KOPT-K1 (cell line): ENCODE data around the gene SUPT3H.
"Not testable (repeated sequence)": the region's sequence is repeated elsewhere in the genome, so short reads cannot be mapped to it uniquely, and the experiment has no call there.

ENCODE experiments used
- H3K27ac ChIP-seq: fragments of 200-600 bp; sonication (generic); 2 replicates; pipeline ENCODE4 v1.5.1; 2016; ENCODE audit warnings: antibody characterized with exemption, mild to moderate bottlenecking, low read depth, low read length; ENCODE audit not compliant: poor library complexity, severe bottlenecking
- H3K36me3 ChIP-seq: fragments of 200-600 bp; sonication (generic); 2 replicates; pipeline ENCODE4 v1.5.1; 2017; ENCODE audit warnings: antibody characterized with exemption, mild to moderate bottlenecking, low read length, moderate library complexity; ENCODE audit not compliant: insufficient read depth
- H3K9me3 ChIP-seq: fragments of 200-600 bp; sonication (generic); 2 replicates; pipeline ENCODE4 v1.5.1; 2017; ENCODE audit warnings: antibody characterized with exemption, low read length, mild to moderate bottlenecking; ENCODE audit not compliant: insufficient read depth, poor library complexity, severe bottlenecking

SUPT3H gene

DNA sequence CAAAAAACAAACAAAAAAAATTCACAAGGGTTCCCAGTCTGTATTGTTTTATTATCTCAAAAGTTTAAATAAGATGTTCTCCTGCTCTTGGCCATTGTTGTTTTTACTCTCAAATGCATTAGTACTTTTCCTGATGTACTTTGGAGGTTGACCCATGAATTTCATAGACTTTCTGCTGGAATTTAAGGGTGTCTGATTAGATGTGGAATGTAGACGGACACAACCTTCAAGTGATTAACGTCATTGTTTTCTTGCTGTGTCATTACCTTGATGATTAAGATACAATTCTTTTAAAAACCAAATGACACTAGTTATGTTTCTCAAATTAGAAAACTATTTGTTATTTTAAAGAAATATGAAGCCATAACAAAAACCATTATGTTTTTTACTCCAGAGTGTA, 471.0 kb downstream of the SUPT3H start:
- peaks cover 5% of the 10 kb centered on the region for H3K9me3 ChIP-seq
- H3K27ac ChIP-seq = no peak overlapping the region
- H3K36me3 ChIP-seq = no peaks in the 10 kb centered on the region

- not testable (repeated sequence) for H3K9me3 ChIP-seq, H3K36me3 ChIP-seq, H3K27ac ChIP-seq
Measured at GRCh38 chr6:44900358-44900757, 477.4 kb downstream of the SUPT3H start.

DNA sequence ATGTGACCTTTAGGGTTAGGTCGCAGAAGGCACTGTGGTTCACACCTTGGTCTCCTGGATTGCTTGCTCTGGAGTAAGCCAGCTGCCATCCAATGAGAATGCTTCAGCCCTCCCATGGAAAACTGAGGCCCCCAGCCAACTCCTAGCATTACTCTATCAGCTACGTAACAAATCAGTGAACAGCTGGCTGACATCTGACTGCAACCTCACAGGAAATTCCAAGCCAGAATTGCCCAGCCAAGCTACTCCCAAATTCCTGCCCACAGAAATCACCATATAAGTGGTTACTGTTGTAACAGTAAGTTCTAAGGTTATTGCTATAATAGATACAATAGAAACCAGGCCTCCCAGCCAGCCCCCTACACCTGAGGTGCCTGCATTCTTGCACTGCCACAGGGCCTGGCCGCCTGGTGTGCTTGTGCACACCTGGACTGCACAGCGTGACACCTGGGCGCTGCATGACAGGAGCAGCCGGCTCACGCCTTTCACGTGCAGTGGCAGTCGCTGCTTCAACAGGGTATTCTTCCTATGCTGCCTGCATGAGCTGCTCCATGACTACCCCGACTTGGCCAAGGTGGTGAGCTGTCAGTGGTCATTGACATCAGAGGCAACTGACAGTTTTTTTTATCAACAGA, 479.3 kb downstream of the SUPT3H start:
- H3K9me3 ChIP-seq = no peaks in the 10 kb centered on the region
- no peak overlapping the region for H3K27ac ChIP-seq
- no peaks in the 10 kb centered on the region for H3K36me3 ChIP-seq

DNA sequence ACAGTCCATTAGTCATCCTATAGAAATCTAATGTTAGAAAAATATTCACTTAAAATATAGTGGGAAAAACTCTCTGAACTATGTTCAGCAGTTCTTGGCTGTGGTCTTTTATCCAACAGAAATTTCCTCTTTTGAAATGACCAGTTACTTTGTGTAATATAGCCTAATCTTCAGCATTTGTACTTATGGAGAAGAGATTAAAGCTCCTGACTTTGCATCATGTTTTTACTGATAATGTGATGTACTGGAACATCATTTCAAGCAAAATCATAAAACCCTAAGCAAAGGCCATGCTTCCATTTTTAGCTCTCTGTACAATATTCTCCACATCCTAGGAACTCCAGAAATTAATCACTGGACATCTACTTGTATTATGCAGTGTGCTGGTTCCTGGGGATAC, 480.4 kb downstream of the SUPT3H start:
- Histone ChIP-seq H3K36me3 (no peaks in the 10 kb centered on the region), H3K27ac (no peak overlapping the region), H3K9me3 (no peaks in the 10 kb centered on the region)

GRCh38 chr6:44896701-44897100, 481.0 kb downstream of the SUPT3H start:
- Histone ChIP-seq H3K27ac (no peak overlapping the region), H3K36me3 (no peaks in the 10 kb centered on the region)

DNA sequence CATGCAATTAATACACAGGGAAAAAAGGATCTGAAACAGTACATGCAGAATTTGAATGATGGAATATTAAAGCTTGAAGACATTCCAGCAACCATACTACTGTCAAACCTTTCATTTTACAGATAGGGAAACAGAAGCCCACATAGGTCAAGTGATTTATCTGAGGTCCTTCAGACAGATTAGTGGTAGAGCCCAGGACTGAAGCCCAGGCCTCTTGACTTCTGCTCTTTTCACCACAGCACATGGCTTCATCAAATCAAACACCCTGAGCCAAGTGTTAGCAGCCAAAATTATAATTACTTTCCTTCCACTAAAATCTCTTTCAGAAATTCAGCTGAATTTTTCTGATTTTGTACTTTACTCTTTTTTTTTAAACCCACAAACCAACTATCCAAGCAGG, 485.2 kb downstream of the SUPT3H start:
- no peak overlapping the region for H3K27ac ChIP-seq
- no peaks in the 10 kb centered on the region for H3K36me3 ChIP-seq
- no peaks in the 10 kb centered on the region for H3K9me3 ChIP-seq

More at GRCh38 chr6:44896701-44897100, 481.0 kb downstream of the SUPT3H start:
- H3K9me3 ChIP-seq = no peaks in the 10 kb centered on the region

DNA sequence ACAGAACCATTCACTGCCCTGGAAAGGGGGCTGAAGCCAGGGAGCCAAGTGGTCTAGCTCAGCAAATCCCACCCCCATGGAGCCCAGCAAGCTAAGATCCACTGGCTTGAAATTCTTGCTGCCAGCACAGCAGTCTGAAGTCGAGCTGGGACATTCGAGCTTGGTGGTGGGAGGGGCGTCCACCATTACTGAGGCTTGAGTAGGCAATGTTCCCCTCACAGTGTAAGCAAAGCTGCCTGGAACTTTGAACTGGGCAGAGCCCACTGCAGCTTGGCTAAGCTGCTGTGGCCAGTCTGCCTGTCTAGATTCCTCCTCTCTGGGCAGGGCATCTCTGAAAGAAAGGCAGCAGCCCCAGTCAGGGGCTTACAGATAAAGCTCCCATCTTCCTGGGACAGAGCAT, 498.7 kb downstream of the SUPT3H start:
- not testable (repeated sequence) for H3K36me3 ChIP-seq, H3K27ac ChIP-seq, H3K9me3 ChIP-seq

DNA sequence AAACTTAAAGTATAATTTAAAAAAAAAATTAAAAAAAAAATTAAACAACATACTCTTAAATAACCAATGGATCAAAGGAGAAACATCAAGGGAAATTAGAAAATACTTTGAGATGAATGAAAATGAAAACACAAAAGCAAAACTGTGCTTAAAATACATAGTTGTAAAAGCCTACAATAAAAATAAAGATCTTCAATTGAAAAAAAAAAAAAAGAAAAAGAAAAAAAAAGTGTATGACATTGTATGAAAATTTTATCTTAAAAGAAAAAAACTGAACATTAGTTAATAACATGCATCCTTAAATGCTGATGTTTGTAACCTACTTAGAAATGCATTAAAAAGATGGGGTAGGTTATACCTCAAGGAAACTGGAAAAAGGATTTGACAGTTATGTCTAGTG, 501.1 kb downstream of the SUPT3H start:
- not testable (repeated sequence) for H3K36me3 ChIP-seq, H3K9me3 ChIP-seq, H3K27ac ChIP-seq

DNA sequence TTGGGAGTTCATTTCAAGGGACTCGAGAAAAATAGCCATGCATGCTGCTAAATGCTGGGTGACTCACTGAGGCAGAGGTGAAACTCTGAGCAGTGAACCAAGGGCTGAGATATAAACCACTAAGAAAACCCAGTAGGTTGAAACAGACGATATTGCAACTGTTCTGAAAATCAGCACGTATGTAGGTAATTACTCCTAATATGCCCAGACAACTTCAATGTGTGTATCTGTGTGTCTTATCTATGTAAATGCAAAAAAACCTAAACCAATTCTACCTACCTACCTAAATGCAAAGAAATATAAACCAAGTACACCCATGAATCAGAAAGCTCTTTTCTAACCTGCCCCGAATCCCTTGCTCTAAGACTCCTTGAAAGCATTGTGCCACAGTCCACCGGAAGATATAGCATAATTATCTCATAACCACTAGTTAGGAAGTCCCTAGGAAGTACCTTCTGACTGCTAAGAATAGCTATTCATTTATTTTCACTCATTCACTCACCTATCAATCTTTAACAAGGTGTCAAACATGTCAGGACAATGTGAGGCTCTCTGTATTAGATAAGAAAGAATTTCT, 508.3 kb downstream of the SUPT3H start:
- H3K36me3 ChIP-seq = no peaks in the 10 kb centered on the region
- no peak overlapping the region for H3K27ac ChIP-seq
- H3K9me3 ChIP-seq = peaks cover 15% of the 10 kb centered on the region

DNA sequence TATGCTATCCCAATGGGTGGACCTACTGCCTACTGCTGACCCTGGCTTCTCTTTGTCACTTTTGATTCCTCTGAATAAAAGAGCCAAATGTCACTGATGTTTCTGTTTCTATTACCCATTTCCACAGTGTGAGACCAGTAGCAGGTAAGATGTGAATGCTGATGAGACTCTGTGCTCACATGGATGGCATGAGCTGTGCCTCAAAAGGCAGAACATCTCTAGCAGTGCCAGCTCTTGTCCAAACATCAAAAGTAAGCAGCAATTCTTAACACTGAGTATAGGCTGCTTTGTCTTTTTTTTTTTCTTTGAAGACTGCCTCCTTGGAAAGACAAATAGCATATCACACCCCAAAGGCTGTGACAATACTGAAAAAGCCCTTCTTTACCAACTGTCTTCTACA, 508.8 kb downstream of the SUPT3H start:
- no peak overlapping the region for H3K27ac ChIP-seq
- H3K9me3 ChIP-seq = peaks cover 16% of the 10 kb centered on the region
- no peaks in the 10 kb centered on the region for H3K36me3 ChIP-seq

- Histone ChIP-seq H3K9me3 (peaks cover 16% of the 10 kb centered on the region), H3K36me3 (no peaks in the 10 kb centered on the region), H3K27ac (no peak overlapping the region)
Measured at GRCh38 chr6:44868335-44868668, 509.4 kb downstream of the SUPT3H start.

GRCh38 chr6:44867571-44868334, 510.0 kb downstream of the SUPT3H start:
- Histone ChIP-seq H3K36me3 (no peaks in the 10 kb centered on the region), H3K9me3 (peaks cover 16% of the 10 kb centered on the region), H3K27ac (no peak overlapping the region)

DNA sequence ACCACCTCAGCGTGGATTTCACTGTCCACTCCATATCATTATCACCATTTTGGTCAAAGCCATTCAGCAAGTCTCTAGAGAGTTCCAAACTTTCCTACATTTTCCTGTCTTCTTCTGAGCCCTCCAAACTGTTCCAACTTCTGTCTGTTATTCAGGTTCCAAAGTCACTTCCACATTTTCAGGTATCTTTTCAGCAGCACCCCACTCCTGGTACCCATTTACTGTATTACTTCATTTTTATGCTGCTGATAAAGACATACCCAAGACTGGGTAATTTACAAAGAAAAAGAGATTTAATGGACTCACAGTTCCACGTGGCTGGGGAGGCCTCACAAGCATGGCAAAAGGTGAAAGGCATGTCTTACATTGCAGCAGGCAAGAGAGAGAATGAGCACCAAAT, 512.5 kb downstream of the SUPT3H start:
- H3K9me3 ChIP-seq = peaks cover 16% of the 10 kb centered on the region
- H3K27ac ChIP-seq, H3K36me3 ChIP-seq: not testable (repeated sequence)

- H3K36me3 ChIP-seq = no peaks in the 10 kb centered on the region
- H3K27ac ChIP-seq = no peak overlapping the region
- peaks cover 6% of the 10 kb centered on the region for H3K9me3 ChIP-seq
Measured at GRCh38 chr6:44859901-44860410, 517.8 kb downstream of the SUPT3H start.

DNA sequence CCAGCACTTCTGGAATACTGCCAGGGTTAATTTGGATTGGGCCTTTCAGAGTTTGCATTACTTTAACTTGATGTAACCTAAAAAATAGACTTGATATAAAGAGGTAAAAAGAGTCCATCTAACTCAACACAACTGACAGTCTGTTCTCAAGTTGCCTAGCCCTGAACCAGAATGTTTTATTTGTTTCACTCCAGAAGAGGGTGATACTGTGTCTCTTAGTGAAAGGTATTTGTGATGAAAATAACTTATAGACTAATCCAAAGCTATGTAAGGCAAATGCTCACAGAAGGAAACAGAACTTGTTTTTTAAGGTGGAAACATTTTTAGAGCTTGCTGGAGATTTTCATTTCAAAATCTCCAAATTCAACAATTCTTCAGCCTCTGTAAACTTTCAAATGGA, 518.7 kb downstream of the SUPT3H start:
- no peaks in the 10 kb centered on the region for H3K36me3 ChIP-seq
- H3K27ac ChIP-seq = no peak overlapping the region
- no peaks in the 10 kb centered on the region for H3K9me3 ChIP-seq

GRCh38 chr6:44856479-44856878, 521.3 kb downstream of the SUPT3H start:
- no peaks in the 10 kb centered on the region for H3K9me3 ChIP-seq
- H3K27ac ChIP-seq = no peak overlapping the region
- no peaks in the 10 kb centered on the region for H3K36me3 ChIP-seq
